GM23338 (cell line): ENCODE data around the gene ATRIP.

Experiments
- CTCF ChIP-seq, 2 experiments: fragments of 200-600 bp in 1 of 2; sonication (generic) in 1 of 2; conservative IDR thresholded peaks; 2 replicates each; pipeline versions ENCODE4 v1.5.1 to v1.6.1; 2016 to 2017; ENCODE audit warnings: antibody characterized with exemption in 2 of 2, low read depth in 2 of 2, mild to moderate bottlenecking in 2 of 2, moderate library complexity in 1 of 2
- EZH2 ChIP-seq: fragments of 200-600 bp; sonication (generic); IDR thresholded peaks from one replicate; pipeline ENCODE4 v1.8.0; 2017; ENCODE audit warnings: antibody characterized with exemption, mild to moderate bottlenecking, low read depth; ENCODE audit not compliant: unreplicated experiment
- JUNB ChIP-seq: IDR thresholded peaks from one replicate; pipeline ENCODE4 v1.6.1; 2016; ENCODE audit warnings: antibody characterized with exemption; ENCODE audit not compliant: unreplicated experiment
- POLR2AphosphoS5 ChIP-seq: IDR thresholded peaks from 2 replicates; pipeline ENCODE4 v1.6.1; 2016; ENCODE audit warnings: antibody characterized with exemption, low read depth

GRCh38 chr3:48418140-48418539 lies 28.4 kb upstream of the ATRIP start:
- TF ChIP-seq CTCF (conservative IDR thresholded peaks at IDR 0.05; ENCODE audit: low read depth in 2 of 2) (no peak), EZH2 (no peak), POLR2AphosphoS5 (no peak), JUNB (no peak)
